Prostate gland (tissue), 2 donors: ENCODE results near the gene SPARCL1.

Source experiments
- CTCF ChIP-seq, 4 experiments: fragments of 200-600 bp in 2 of 4; fragments of 450-650 bp in 2 of 4; sonication (generic) in 2 of 4; IDR thresholded peaks; 1 replicate in 3 of 4; 2 replicates in 1 of 4; pipeline ENCODE4 v1.5.1; 2016 to 2019; ENCODE audit warnings: antibody characterized with exemption in 4 of 4, mild to moderate bottlenecking in 2 of 4, moderate library complexity in 2 of 4
- POLR2A ChIP-seq: fragments of 450-650 bp; IDR thresholded peaks from one replicate; pipeline ENCODE4 v1.6.1; 2016; ENCODE audit warnings: antibody characterized with exemption, mild to moderate bottlenecking
- POLR2AphosphoS5 ChIP-seq: sonication (generic); formaldehyde crosslinking; IDR thresholded peaks from one replicate; pipeline ENCODE4 v1.6.1; 2017; ENCODE audit warnings: antibody characterized with exemption

DNA sequence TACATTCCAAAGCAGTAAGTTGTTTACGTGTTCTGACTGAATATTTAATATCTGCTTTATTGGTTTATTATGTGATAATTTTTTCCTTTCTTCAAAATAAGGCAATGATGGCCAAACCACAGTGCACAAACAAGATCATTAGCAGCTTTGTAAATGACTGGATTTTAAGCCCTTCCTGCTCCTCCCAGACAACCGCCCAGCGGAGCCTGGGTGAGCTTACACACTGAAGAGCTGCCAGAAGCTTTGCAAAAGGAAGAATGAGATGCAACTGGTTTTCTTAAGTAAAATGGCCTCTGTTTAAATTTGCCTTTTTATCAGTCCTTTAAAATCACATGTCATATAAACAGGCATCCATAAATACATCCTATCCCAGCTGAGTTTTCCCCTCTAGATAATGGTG, 52.2 kb downstream of the SPARCL1 start:
- no peak for TF ChIP-seq CTCF (IDR thresholded peaks at IDR 0.05)
- no peak for TF ChIP-seq POLR2AphosphoS5
- TF ChIP-seq POLR2A, result no peak
